CD14-positive monocyte (primary cell): ENCODE measurements around the gene CHID1. TPM values are rescaled to one million over a fixed set of nuclear protein-coding genes. Genes with fewer than 3 reads are reported as not detected.

Experiments used
- DNase-seq, 3 donors: peaks; one replicate each; pipeline ENCODE4 v3.0.0-alpha.2; 2011 to 2022
- H2AFZ ChIP-seq: 2 replicates; pipeline ENCODE4 v1.6.0; 2012; ENCODE audit warnings: mild to moderate bottlenecking, low read depth, low read length, inconsistent platforms; ENCODE audit not compliant: insufficient read depth, poor library complexity, severe bottlenecking
- H3K27ac ChIP-seq, 2 donors: 1 replicate in 1 of 2; 2 replicates in 1 of 2; pipeline ENCODE4 v1.5.1; 2012 to 2013; ENCODE audit warnings: low read length in 2 of 2, control low read depth in 1 of 2, inconsistent platforms in 1 of 2, low read depth in 1 of 2, mild to moderate bottlenecking in 1 of 2
- H3K27me3 ChIP-seq, 2 donors: one replicate each; pipeline versions ENCODE4 v1.6.0 to v1.6.1; 2011 to 2013; ENCODE audit warnings: low read length in 2 of 2; ENCODE audit not compliant: control insufficient read depth in 2 of 2, insufficient read depth in 2 of 2
- H3K36me3 ChIP-seq, 2 donors: replicated peaks in 1 of 2; 1 replicate in 1 of 2; 2 replicates in 1 of 2; pipeline versions ENCODE4 v1.5.1 to v1.6.1; 2012 to 2013; ENCODE audit warnings: low read length in 2 of 2, control low read depth in 1 of 2, inconsistent platforms in 1 of 2, mild to moderate bottlenecking in 1 of 2; ENCODE audit not compliant: insufficient read depth in 2 of 2, control insufficient read depth in 1 of 2
- H3K4me1 ChIP-seq, 2 donors: 1 replicate in 1 of 2; 2 replicates in 1 of 2; pipeline versions ENCODE4 v1.5.1 to v1.6.1; 2012 to 2013; ENCODE audit warnings: low read length in 2 of 2, control low read depth in 1 of 2, inconsistent platforms in 1 of 2, mild to moderate bottlenecking in 1 of 2, moderate library complexity in 1 of 2; ENCODE audit not compliant: insufficient read depth in 2 of 2, control insufficient read depth in 1 of 2
- H3K4me2 ChIP-seq: replicated peaks from 2 replicates; pipeline ENCODE3; 2012; ENCODE audit warnings: low read length, moderate library complexity, mild to moderate bottlenecking; ENCODE audit not compliant: poor library complexity, severe bottlenecking; ENCODE audit errors: extremely low read depth
- H3K4me3 ChIP-seq, 3 experiments: fragments of 200-600 bp in 1 of 3; sonication (generic) in 1 of 3; replicated peaks in 1 of 3; 1 replicate in 2 of 3; 2 replicates in 1 of 3; pipeline ENCODE4 v1.5.1; 2011 to 2013; ENCODE audit warnings: low read length in 3 of 3, mild to moderate bottlenecking in 3 of 3, control low read depth in 2 of 3, low read depth in 2 of 3, inconsistent platforms in 1 of 3, moderate library complexity in 1 of 3
- H3K79me2 ChIP-seq: 2 replicates; pipeline ENCODE4 v1.6.0; 2012; ENCODE audit warnings: mild to moderate bottlenecking, control low read depth, inconsistent platforms, low read length, moderate library complexity; ENCODE audit not compliant: insufficient read depth
- H3K9ac ChIP-seq: 2 replicates; pipeline ENCODE4 v1.6.0; 2017; ENCODE audit warnings: low read length, mild to moderate bottlenecking; ENCODE audit not compliant: insufficient read depth, poor library complexity, severe bottlenecking
- H3K9me3 ChIP-seq, 2 donors: replicated peaks in 1 of 2; 1 replicate in 1 of 2; 2 replicates in 1 of 2; pipeline versions ENCODE4 v1.5.1 to v1.6.1; 2012 to 2013; ENCODE audit warnings: low read length in 2 of 2, control low read depth in 1 of 2; ENCODE audit not compliant: control insufficient read depth in 1 of 2, insufficient read depth in 1 of 2
- H4K20me1 ChIP-seq: 2 replicates; pipeline ENCODE4 v1.6.0; 2012; ENCODE audit warnings: mild to moderate bottlenecking, low read length, control low read depth, moderate library complexity; ENCODE audit not compliant: insufficient read depth
- H3K27ac Mint-ChIP-seq, 7 donors: one replicate each; pipeline ENCODE4 v1.8.0; 2020; ENCODE audit warnings: mild to moderate bottlenecking in 7 of 7, mixed read lengths in 7 of 7, moderate library complexity in 6 of 7, inconsistent platforms in 2 of 7
- H3K27me3 Mint-ChIP-seq, 3 donors: one replicate each; pipeline ENCODE4 v1.8.0; 2021 to 2022; ENCODE audit warnings: low read depth in 3 of 3, mild to moderate bottlenecking in 3 of 3, mixed read lengths in 3 of 3, moderate library complexity in 3 of 3, inconsistent platforms in 1 of 3
- H3K36me3 Mint-ChIP-seq, 2 donors: one replicate each; pipeline ENCODE4 v1.8.0; 2020; ENCODE audit warnings: mixed read lengths in 2 of 2, inconsistent platforms in 1 of 2, mild to moderate bottlenecking in 1 of 2
- H3K4me1 Mint-ChIP-seq: one replicate; pipeline ENCODE4 v1.8.0; 2020; ENCODE audit warnings: mild to moderate bottlenecking, mixed read lengths
- H3K4me3 Mint-ChIP-seq, 2 donors: one replicate each; pipeline ENCODE4 v1.8.0; 2020; ENCODE audit warnings: mild to moderate bottlenecking in 2 of 2, mixed read lengths in 2 of 2, moderate library complexity in 1 of 2
- H3K9me3 Mint-ChIP-seq, 7 donors: one replicate each; pipeline ENCODE4 v1.8.0; 2020 to 2022; ENCODE audit warnings: mixed read lengths in 7 of 7, mild to moderate bottlenecking in 6 of 7, moderate library complexity in 6 of 7, inconsistent platforms in 2 of 7
- CTCF ChIP-seq: fragments of 200-600 bp; IDR thresholded peaks from one replicate; pipeline ENCODE4 v1.8.0; 2022; ENCODE audit warnings: antibody characterized with exemption, mild to moderate bottlenecking
- WGBS: methylation state at CpG from one replicate; pipeline ENCODE4 v1.1.5; 2013; ENCODE audit warnings: missing lambda C conversion rate; ENCODE audit not compliant: insufficient coverage; 5-methylcytosine and 5-hydroxymethylcytosine counted together
- intact Hi-C, 2 donors: fragments of 100-400 bp; cut with micrococcal nuclease; formaldehyde crosslinking; loops; one replicate each; pipeline versions ENCODE4 v1.15.0 to v1.15.1; 2023
- polyA plus RNA-seq, 3 donors: library from polyadenylated mRNA; depleted of rRNA in 1 of 3; unstranded in 2 of 3; stranded (reverse) in 1 of 3; fragments of 300-500 nt in 2 of 3; fragments of >200 nt in 1 of 3; fragmentation: Illumina TruSeq in 2 of 3; gene quantifications; 1 replicate in 2 of 3; 2 replicates in 1 of 3; pipeline ENCODE4 v1.2.3, GENCODE V29; 2012 to 2021

Gene CHID1
- polyA plus RNA-seq, 3 donors: 23.2 to 45.4 (median 45.0) TPM

GRCh38 chr11:868394-868793 is 42.2 kb downstream of the CHID1 start:
- Mint-ChIP-seq H3K36me3 (peaks cover 2 to 7% of the 10 kb centered on the region in 2 donors), H3K4me1 (no peaks in the 10 kb centered on the region), H3K9me3 (no peaks in the 10 kb centered on the region), H3K27ac (peak overlapping the region in 1 of 7 donors; percentile 79), H3K27me3 (peaks cover 0 to 2% (median 2%) of the 10 kb centered on the region in 3 donors), H3K4me3 (no peak overlapping the region)
- Histone ChIP-seq H4K20me1 (no peaks in the 10 kb centered on the region), H3K4me1 (no peaks in the 10 kb centered on the region), H2AFZ (no peak overlapping the region), H3K9me3 (no peaks in the 10 kb centered on the region), H3K9ac (no peak overlapping the region), H3K4me3 (no peak overlapping the region), H3K79me2 (no peaks in the 10 kb centered on the region), H3K27me3 (no peaks in the 10 kb centered on the region), H3K4me2 (no peak overlapping the region), H3K27ac (no peak overlapping the region), H3K36me3 (peaks cover 3 to 6% of the 10 kb centered on the region in 2 donors)
- intact Hi-C loops: no loop called here
- no peak for DNase-seq
- TF ChIP-seq CTCF: no peak
- 96% methylated on average over 15 of the region's 17 CpGs for WGBS

GRCh38 chr11:867856-868358 is 42.7 kb downstream of the CHID1 start:
- Mint-ChIP-seq H3K27ac (no peak overlapping the region), H3K4me3 (no peak overlapping the region), H3K4me1 (no peaks in the 10 kb centered on the region), H3K27me3 (peaks cover 0 to 2% (median 2%) of the 10 kb centered on the region in 3 donors), H3K36me3 (peaks cover 2 to 7% of the 10 kb centered on the region in 2 donors), H3K9me3 (no peaks in the 10 kb centered on the region)
- H3K36me3 ChIP-seq: peaks cover 3 to 6% of the 10 kb centered on the region in 2 donors
- H3K4me3 ChIP-seq: no peak overlapping the region
- WGBS: 74% methylated on average over 3 of the region's 8 CpGs
- H4K20me1 ChIP-seq: no peaks in the 10 kb centered on the region
- intact Hi-C loops: no loop called here
- H3K27me3 ChIP-seq: no peaks in the 10 kb centered on the region
- no peaks in the 10 kb centered on the region for H3K79me2 ChIP-seq
- H3K27ac ChIP-seq: no peak overlapping the region
- no peak overlapping the region for H2AFZ ChIP-seq
- no peak for DNase-seq
- H3K4me1 ChIP-seq: no peaks in the 10 kb centered on the region
- H3K9ac ChIP-seq: no peak overlapping the region
- H3K4me2 ChIP-seq: no peak overlapping the region
- H3K9me3 ChIP-seq: no peaks in the 10 kb centered on the region
- no peak for TF ChIP-seq CTCF
